NCI-H748 (cell line): ENCODE data around the gene ACVRL1.

Experiments
- DNase-seq: peaks from one replicate; lab custom pipeline; 2025; ENCODE audit not compliant: unreplicated experiment; lab: John Stamatoyannopoulos, UW

ACVRL1 gene

DNA sequence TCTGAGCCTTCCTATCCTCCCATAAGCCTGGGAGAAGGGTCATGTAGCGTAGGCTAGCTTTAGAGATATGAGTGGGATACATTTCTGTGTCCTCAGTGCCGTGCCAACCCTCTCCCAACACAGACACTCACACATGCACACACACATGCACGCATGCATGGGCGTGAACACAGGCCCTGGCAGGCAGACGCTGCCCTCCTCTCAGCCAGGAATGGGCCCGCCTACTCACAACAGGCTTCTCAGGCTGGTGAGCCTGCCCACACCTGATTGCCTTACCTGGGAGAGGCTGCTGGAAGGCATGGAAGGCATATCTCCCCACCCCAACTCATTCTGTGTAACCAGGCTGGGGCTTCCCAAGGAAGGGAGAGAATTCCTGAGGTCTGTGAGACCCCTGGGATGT lies 31.4 kb downstream of the ACVRL1 start:
- DNase-seq, result no peak

- DNase-seq, result peak; percentile 81
Observed at GRCh38 chr12:51941011-51941581, 33.8 kb downstream of the ACVRL1 start.

DNA sequence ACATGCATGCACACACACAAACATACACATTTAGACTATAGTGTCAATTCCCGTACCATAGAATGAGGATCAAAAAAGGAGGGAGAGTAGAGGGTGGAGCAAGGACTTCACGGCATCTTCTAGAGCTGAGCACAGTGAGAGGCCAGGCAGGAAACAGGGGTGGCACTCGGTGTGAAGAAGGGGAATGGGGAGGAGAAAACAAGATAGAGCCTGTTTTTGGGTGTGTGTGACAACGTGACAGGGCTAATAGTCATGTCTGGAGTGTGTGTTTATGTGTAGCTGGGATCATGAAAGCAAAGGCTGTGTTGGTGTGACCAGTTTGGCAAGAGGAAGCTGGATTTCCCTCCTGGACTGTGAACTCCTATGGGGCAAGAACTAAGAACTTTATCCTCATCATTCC lies 34.3 kb downstream of the ACVRL1 start:
- no peak for DNase-seq

- DNase-seq, result no peak
Observed at GRCh38 chr12:51942056-51942455, 34.8 kb downstream of the ACVRL1 start.

DNA sequence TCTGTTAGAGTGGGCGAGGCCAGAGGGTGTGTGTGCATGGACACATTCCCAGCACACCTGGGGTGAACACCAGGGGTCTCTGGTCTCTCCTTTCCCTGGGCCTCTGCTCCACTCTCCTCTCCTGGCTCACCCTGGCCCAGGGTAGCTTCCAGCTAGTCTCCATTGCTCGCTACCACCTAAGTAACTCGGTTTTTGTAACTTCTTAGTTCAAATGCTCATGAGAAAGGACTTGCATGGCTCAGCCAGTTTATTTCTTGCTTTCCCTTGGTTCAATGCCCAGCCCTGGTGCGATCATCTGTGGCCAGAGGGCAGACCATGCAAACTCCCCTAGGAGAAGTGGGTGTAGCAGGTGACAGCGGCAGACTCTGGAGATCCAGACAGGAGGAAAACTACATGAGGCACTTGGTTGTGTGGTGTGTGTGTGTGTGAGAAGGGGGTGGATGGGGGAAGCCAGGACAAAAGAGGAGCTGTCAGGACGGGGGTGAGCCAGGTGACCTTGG lies 35.2 kb downstream of the ACVRL1 start:
- no peak for DNase-seq

GRCh38 chr12:51943346-51943745 lies 36.0 kb downstream of the ACVRL1 start:
- no peak for DNase-seq

GRCh38 chr12:51944608-51945233 lies 37.4 kb downstream of the ACVRL1 start:
- DNase-seq, result no peak

DNA sequence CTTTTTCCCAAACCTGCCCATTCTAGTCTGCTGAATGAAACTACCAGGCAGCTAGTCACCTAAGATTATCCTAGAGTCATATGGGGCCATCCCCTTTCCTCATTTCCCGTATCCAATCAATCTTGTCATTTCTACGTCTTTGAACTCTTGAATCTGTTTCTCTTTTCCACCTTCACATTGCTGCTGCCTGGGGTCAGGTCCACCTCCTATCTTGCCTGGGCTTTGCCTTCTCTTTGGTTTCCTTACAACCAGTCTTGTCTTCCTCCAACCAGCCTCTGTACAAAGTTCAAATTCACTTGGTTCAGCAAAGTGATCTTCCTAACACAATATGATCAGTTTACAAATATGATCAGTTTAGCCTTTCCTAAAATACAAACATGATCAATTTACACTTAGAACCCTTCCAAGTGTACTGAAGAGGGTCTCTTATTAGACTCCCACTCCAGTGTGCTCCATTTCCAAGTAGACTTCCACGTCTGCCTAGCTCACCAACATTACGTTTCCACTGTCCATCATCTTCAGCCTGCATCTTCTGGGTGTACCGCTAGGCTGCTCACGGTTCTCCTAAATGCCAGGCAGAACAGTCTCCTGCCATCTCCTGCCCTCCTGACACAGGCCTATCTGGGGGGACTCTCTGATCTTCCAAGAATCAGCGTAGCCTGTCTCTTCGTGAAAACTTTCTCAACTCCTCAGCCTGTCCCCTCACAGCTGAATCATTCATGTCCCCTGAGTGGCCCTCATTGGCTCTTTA lies 40.1 kb downstream of the ACVRL1 start:
- no peak for DNase-seq

- DNase-seq, result no peak
Observed at GRCh38 chr12:51948066-51948465, 40.8 kb downstream of the ACVRL1 start.

- no peak for DNase-seq
Observed at GRCh38 chr12:51949342-51950030, 42.2 kb downstream of the ACVRL1 start.

DNA sequence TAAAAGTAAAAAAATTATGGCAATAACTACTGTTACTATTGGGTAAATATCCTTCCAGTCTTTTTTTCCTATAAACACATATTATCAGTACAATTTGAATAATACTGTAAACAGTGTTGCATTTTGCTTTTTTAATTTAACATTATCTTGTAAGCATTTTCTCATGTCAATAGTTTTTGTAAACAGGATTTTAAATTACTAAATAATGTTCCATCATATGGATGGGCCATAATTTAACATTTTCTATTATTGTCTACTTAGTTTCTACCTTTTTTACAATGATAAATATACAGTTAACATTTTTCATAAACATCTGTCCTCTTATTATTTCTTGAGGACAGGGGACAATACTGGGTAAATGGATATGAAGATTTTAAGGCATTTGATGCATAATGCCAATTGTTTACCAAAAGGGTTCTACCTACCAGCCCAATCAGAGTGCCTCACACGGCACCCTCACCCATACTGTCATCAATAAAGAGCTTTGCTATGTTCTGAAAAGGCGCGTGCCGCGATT lies 43.4 kb downstream of the ACVRL1 start:
- DNase-seq, result no peak

- peak; percentile 94 for DNase-seq
Observed at GRCh38 chr12:51951199-51951842, 44.0 kb downstream of the ACVRL1 start, which contains the start of gene ACVR1B. Gene ACVR1B (plus strand): TSS chr12:51951699. CDS start chr12:51951744, 45 bp downstream.

DNA sequence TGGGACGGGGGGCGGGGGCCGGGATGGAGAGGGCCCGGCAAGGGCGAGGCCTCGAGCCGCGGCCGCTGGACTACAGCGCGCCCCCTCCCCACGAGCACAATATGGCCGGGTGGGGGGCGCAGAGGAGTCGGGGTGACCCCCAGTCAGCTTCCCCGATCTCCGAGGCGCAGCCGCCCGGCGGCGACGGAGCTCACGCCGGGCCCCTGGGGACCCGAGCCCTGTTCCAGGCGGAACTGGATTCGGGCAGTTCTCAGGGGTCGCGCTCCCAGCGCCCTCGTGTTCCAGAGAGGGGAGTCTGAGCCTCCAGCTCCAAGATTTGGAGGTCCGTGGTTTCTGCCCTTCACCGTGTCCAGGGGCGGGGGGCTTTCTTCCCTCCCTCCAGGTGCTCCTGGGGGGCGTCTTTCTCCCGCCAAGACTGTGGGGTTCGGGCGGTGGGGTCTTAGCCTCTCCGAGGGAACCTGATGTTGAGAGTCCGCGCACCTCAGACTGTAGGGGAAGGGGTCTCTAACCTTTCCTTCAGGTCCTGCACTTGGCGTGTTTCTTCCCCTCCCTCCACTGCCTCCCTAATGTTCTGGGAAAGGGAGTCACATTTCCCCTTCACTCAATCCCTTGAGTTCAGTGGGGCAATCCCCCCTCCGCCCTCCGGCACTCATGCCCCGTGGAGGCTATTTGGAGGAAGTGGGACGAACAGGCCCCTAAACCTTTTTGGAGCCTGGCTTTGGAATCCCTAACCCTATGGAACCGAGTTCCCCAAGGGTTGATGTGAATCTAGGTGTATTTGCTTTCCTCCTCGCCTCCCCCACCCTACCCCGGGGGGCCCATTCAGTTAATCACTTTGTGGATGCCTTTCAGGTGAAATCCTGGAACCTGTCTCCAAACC lies 44.8 kb downstream of the ACVRL1 start:
- DNase-seq, result peak; percentile 48

GRCh38 chr12:51953089-51953488 lies 45.8 kb downstream of the ACVRL1 start:
- peak; percentile 24 for DNase-seq

DNA sequence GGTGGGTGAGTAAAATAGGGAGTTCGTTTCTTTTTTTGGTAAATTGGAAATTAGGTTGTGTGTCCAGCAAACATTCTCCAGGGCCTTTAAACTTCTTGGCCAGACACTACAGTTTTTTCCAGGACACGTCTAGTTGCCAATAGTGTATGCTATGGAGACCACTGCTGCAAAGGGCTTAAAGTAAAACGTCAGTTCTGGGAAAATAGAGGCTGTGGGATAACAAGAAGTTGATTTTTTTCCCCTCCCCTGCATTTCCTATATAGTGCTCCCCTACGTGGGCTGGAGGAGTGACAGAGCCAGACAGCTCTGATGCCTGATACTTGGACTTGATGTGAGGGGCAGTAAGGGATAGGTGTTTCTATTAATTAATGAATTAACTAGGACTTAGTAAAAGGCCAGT lies 46.6 kb downstream of the ACVRL1 start:
- no peak for DNase-seq

DNA sequence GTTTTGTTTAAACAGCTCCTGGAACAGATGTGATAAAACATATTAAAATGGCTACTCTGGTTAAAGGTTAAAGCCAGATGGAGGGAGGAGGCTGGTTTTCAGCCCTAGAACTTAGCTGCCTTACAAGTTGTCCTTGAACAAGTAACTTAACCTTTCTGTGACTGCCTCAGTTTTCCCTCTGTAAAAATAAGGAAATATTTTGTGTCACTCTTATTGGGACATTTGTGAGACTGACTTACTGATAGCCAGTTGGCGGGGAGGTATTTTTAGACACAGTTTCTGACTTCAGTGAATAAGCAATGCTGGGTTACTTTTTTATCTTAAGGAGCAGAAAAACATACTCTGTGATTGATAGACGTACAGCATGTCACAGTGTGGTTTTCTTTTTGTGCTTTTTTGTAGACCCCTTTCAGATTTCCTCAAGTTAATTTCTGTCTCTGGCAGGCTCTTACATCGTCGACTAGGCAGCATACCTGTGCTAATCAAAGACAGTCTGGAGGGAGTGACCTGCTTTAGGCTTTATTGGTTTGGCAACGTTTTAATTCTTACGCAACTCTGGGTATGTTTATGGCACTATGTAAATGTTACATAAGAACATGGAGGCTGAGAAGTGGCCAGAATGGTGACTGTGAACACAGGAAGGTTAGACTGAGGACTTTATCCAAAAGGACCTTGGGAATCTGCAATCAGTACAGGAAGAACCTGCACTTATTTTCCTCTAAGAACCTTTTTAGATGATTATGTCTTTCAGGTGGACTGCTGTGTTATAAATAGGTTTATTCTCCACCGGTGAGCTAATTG lies 47.5 kb downstream of the ACVRL1 start:
- DNase-seq, result no peak

GRCh38 chr12:51955702-51956101 lies 48.4 kb downstream of the ACVRL1 start:
- no peak for DNase-seq

DNA sequence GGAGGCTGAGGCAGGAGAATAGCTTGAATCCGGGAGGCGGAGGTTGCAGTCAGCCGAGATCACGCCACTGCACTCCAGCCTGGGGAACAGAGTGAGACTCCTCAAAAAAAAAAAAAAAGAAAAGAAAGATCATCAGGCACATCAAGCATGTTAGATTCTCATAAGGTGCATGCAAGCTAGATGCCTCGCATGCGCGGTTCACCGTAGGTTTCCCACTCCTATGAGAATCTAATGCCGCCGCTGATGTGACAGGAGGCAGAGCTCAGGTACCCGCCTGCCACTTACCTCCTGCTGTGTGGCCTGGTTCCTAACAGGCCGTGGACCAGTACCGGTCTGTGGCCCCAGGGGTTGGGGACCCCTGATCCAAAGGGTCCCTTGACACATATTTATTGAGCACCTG lies 51.2 kb downstream of the ACVRL1 start:
- DNase-seq, result no peak

GRCh38 chr12:51959211-51959610 lies 51.9 kb downstream of the ACVRL1 start:
- DNase-seq, result no peak
